K562 treated with DMSO at 1 percent for 48 hours (cell line): ENCODE data around the gene DCD. TPM values are rescaled to one million over a fixed set of nuclear protein-coding genes. Genes with fewer than 3 reads are reported as not detected.

Experiments used
- total RNA-seq: library from RNA; unstranded; fragments of 300-600 nt; gene quantifications from 2 replicates; pipeline ENCODE4 v1.2.3, GENCODE V29; 2022; ENCODE audit warnings: low replicate concordance; ENCODE audit errors: extremely low read depth

The DCD gene, protein sequence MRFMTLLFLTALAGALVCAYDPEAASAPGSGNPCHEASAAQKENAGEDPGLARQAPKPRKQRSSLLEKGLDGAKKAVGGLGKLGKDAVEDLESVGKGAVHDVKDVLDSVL
- not detected in 2 replicates for total RNA-seq

DNA sequence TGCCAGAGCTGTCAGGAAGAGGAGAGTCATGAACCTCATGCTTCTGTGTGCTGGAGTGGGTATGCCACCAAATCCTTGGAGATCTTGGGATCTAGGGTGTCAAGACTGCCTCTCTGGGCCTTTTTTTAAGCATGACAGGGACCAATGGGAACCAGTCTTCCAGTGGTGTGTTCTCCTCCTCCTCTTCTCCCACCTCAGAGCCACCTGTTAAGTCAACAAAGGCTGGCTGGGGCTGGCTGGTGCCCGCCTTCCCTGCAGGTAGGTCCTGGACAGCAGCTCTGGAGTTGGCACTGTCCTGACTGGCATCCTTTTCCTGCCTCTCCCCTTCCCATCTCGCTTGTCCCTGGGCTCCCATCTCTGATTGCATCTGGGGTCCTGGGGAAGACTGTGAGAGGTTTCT lies at the start of gene DCD:
Gene DCD (minus strand): TSS at position 101 of the 400 bp plus-strand sequence. CDS start 62 bp downstream, at position 39.

DNA sequence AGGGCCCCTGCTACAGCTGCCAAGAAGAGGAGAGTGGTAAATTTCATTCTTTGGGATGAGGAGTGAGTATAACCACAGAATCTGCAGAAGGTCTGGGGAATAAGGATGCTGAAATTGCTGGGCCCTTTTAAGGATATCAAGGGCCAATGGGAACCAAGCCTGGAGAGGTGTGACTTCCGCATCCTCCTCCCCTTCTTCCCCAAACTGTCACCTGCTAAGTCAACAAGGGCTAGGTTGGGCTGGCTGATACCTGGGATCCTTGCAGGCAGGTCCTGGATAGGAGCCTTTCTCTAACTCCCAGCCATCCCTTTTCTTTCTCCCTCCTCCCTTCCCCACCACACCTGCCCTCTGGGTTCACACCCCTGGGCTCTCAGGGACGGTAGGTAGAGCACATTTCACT lies 13.4 kb downstream of the DCD start, which contains the start of gene LACRT:
Gene LACRT (minus strand): TSS at position 101 of the 400 bp plus-strand sequence. CDS start 54 bp downstream, at position 47.

Other genes starting within 250 kb of the DCD start
- gene ITGA5, start 229.1 kb downstream of the DCD start, total RNA-seq: not detected in 2 replicates
- gene GTSF1, start 174.8 kb downstream of the DCD start, total RNA-seq: not detected in 2 replicates
- not detected in 2 replicates for gene NCKAP1L, start 150.6 kb downstream of the DCD start, total RNA-seq
- gene PDE1B, start 98.8 kb downstream of the DCD start, total RNA-seq: not detected in 2 replicates
- gene PPP1R1A, start 59.7 kb downstream of the DCD start, total RNA-seq: not detected in 2 replicates
- gene LACRT, start 13.5 kb downstream of the DCD start, total RNA-seq: not detected in 2 replicates
- gene MUCL1, start 206.2 kb upstream of the DCD start, total RNA-seq: not detected in 2 replicates